NCI-H1105 (cell line): Measurements from ENCODE around the gene PGA3.
"Not testable (repeated sequence)": the region's sequence is repeated elsewhere in the genome, so short reads cannot be mapped to it uniquely, and the experiment has no call there.

Experiments used
- DNase-seq: peaks from one replicate; lab custom pipeline; 2025; lab: John Stamatoyannopoulos, UW

PGA3 gene

GRCh38 chr11:61210629-61211028, 7.3 kb downstream of the PGA3 start:
- not testable (repeated sequence) for DNase-seq

GRCh38 chr11:61211327-61211952, 8.1 kb downstream of the PGA3 start:
- not testable (repeated sequence) for DNase-seq

- not testable (repeated sequence) for DNase-seq
Observed at GRCh38 chr11:61212202-61212601, 8.9 kb downstream of the PGA3 start.

GRCh38 chr11:61213711-61214324, 10.5 kb downstream of the PGA3 start:
- not testable (repeated sequence) for DNase-seq

GRCh38 chr11:61218306-61218705, 15.0 kb downstream of the PGA3 start:
- DNase-seq, result not testable (repeated sequence)

- not testable (repeated sequence) for DNase-seq
Observed at GRCh38 chr11:61219016-61219415, 15.7 kb downstream of the PGA3 start.

GRCh38 chr11:61222047-61222446, 18.7 kb downstream of the PGA3 start, which contains the start of gene PGA4:
TSS of gene PGA4 (plus strand) at chr11:61222347. CDS start at chr11:61222401, 54 bp downstream.
- not testable (repeated sequence) for DNase-seq

GRCh38 chr11:61222692-61223091, 19.4 kb downstream of the PGA3 start:
- DNase-seq, result not testable (repeated sequence)

GRCh38 chr11:61226457-61227137, 23.3 kb downstream of the PGA3 start:
- not testable (repeated sequence) for DNase-seq

GRCh38 chr11:61229458-61229857, 26.1 kb downstream of the PGA3 start:
- DNase-seq, result not testable (repeated sequence)

GRCh38 chr11:61231033-61231432, 27.7 kb downstream of the PGA3 start:
- not testable (repeated sequence) for DNase-seq

- not testable (repeated sequence) for DNase-seq
Observed at GRCh38 chr11:61231585-61231984, 28.3 kb downstream of the PGA3 start.

- DNase-seq, result not testable (repeated sequence)
Observed at GRCh38 chr11:61232548-61233145, 29.3 kb downstream of the PGA3 start.

GRCh38 chr11:61237130-61237529, 33.8 kb downstream of the PGA3 start:
- not testable (repeated sequence) for DNase-seq

- DNase-seq, result not testable (repeated sequence)
Observed at GRCh38 chr11:61240288-61240687, 37.0 kb downstream of the PGA3 start.

GRCh38 chr11:61240875-61241274, 37.6 kb downstream of the PGA3 start, which contains the start of gene PGA5:
TSS of gene PGA5 (plus strand) at chr11:61241175. CDS start at chr11:61241227, 52 bp downstream.
- DNase-seq, result not testable (repeated sequence)

- not testable (repeated sequence) for DNase-seq
Observed at GRCh38 chr11:61241526-61241925, 38.2 kb downstream of the PGA3 start.

- not testable (repeated sequence) for DNase-seq
Observed at GRCh38 chr11:61245284-61245964, 42.1 kb downstream of the PGA3 start.

GRCh38 chr11:61248071-61248470, 44.8 kb downstream of the PGA3 start:
- not testable (repeated sequence) for DNase-seq

GRCh38 chr11:61249201-61249600, 45.9 kb downstream of the PGA3 start:
- DNase-seq, result not testable (repeated sequence)
